NCI-H1092 (cell line): ENCODE data around the gene DYNLT2B.
"Not testable (repeated sequence)": the region's sequence is repeated elsewhere in the genome, so short reads cannot be mapped to it uniquely, and the experiment has no call there.

Experiments used
- DNase-seq: peaks from one replicate; lab custom pipeline; 2025; lab: John Stamatoyannopoulos, UW

Gene DYNLT2B

GRCh38 chr3:196272826-196273225 lies 45.2 kb downstream of the DYNLT2B start:
- DNase-seq = no peak

GRCh38 chr3:196270499-196270898 lies 47.5 kb downstream of the DYNLT2B start:
- DNase-seq = no peak

GRCh38 chr3:196268284-196269163 lies 49.5 kb downstream of the DYNLT2B start:
- DNase-seq = no peak

- no peak for DNase-seq
Observed at GRCh38 chr3:196263819-196264218, 54.2 kb downstream of the DYNLT2B start.

GRCh38 chr3:196260784-196261183 lies 57.3 kb downstream of the DYNLT2B start:
- DNase-seq = no peak

GRCh38 chr3:196255776-196256175 lies 62.3 kb downstream of the DYNLT2B start:
- DNase-seq = no peak

GRCh38 chr3:196254376-196255283 lies 63.4 kb downstream of the DYNLT2B start:
- no peak for DNase-seq

- no peak for DNase-seq
Observed at GRCh38 chr3:196251918-196252317, 66.1 kb downstream of the DYNLT2B start.

GRCh38 chr3:196246612-196247308 lies 71.3 kb downstream of the DYNLT2B start:
- no peak for DNase-seq

- DNase-seq = not testable (repeated sequence)
Observed at GRCh38 chr3:196244166-196244565, 73.9 kb downstream of the DYNLT2B start.

GRCh38 chr3:196241704-196242103 lies 76.3 kb downstream of the DYNLT2B start:
- DNase-seq = no peak
